Caco-2 (cell line): ENCODE measurements around the gene SLC33A1. TPM values are rescaled to one million over a fixed set of nuclear protein-coding genes. Genes with fewer than 3 reads are reported as not detected.

Source experiments
- BruUV-seq: library from RNA; stranded (reverse); fragments of 400-500 nt; replicated peaks from 2 replicates; lab custom pipeline; 2021; lab: Mats Ljungman, UMichigan
- CTCF ChIA-PET: fragments of 300-600 bp; sonication (Branson Sonifier 250); formaldehyde crosslinking; loops from one replicate; lab custom pipeline; 2022; ENCODE audit warnings: antibody characterized with exemption; lab: Charles Lee
- POLR2A ChIA-PET: fragments of 300-600 bp; sonication (Branson Sonifier 250); formaldehyde crosslinking; loops from one replicate; lab custom pipeline; 2022; ENCODE audit warnings: antibody characterized with exemption; lab: Charles Lee
- DNase-seq, 2 experiments: peaks; one replicate each; pipeline versions ENCODE4 v3.0.0 to v3.0.0-alpha.2; 2020 to 2022
- H3K27me3 ChIP-seq: replicated peaks from 2 replicates; pipeline ENCODE4 v1.6.0; 2011; ENCODE audit warnings: low read length; ENCODE audit not compliant: control insufficient read depth, insufficient read depth
- H3K36me3 ChIP-seq: 2 replicates; pipeline ENCODE4 v1.5.1; 2011; ENCODE audit warnings: low read length; ENCODE audit not compliant: control insufficient read depth, insufficient read depth
- H3K4me1 ChIP-seq: fragments of 250-450 bp; sonication (Bioruptor Pico); 2 replicates; pipeline ENCODE4 v1.5.1; 2020; ENCODE audit warnings: mild to moderate bottlenecking
- H3K4me3 ChIP-seq: 2 replicates; pipeline ENCODE4 v1.5.1; 2011; ENCODE audit warnings: low read depth, mild to moderate bottlenecking, control low read depth, low read length
- H3K9me3 ChIP-seq: fragments of 250-450 bp; sonication (Bioruptor Pico); 2 replicates; pipeline ENCODE4 v1.5.1; 2020; ENCODE audit warnings: mild to moderate bottlenecking, moderate library complexity
- H3K27ac Mint-ChIP-seq: one replicate; pipeline ENCODE4 v1.8.0; 2022; ENCODE audit warnings: mixed read lengths; ENCODE audit not compliant: unreplicated experiment
- H3K27me3 Mint-ChIP-seq: one replicate; pipeline ENCODE4 v1.8.0; 2022; ENCODE audit warnings: mixed read lengths; ENCODE audit not compliant: insufficient read depth, unreplicated experiment
- H3K36me3 Mint-ChIP-seq: one replicate; pipeline ENCODE4 v1.8.0; 2022; ENCODE audit warnings: mild to moderate bottlenecking, mixed read lengths; ENCODE audit not compliant: insufficient read depth, unreplicated experiment
- H3K4me1 Mint-ChIP-seq: one replicate; pipeline ENCODE4 v1.8.0; 2022; ENCODE audit warnings: low read depth, mixed read lengths; ENCODE audit not compliant: unreplicated experiment
- H3K4me3 Mint-ChIP-seq: one replicate; pipeline ENCODE4 v1.8.0; 2022; ENCODE audit warnings: mild to moderate bottlenecking, moderate library complexity, mixed read lengths; ENCODE audit not compliant: unreplicated experiment
- H3K9me3 Mint-ChIP-seq: one replicate; pipeline ENCODE4 v1.8.0; 2022; ENCODE audit warnings: mixed read lengths; ENCODE audit not compliant: unreplicated experiment
- CTCF ChIP-seq, 2 experiments: fragments of 200-600 bp in 1 of 2; IDR thresholded peaks; 1 replicate in 1 of 2; 2 replicates in 1 of 2; pipeline versions ENCODE4 v1.5.1 to v1.8.0; 2011 to 2022; ENCODE audit warnings: antibody characterized with exemption in 1 of 2, control low read depth in 1 of 2, inconsistent platforms in 1 of 2, low read depth in 1 of 2, low read length in 1 of 2, mild to moderate bottlenecking in 1 of 2, moderate library complexity in 1 of 2; ENCODE audit not compliant: insufficient read depth in 1 of 2, severe bottlenecking in 1 of 2, unreplicated experiment in 1 of 2
- intact Hi-C: fragments of 100-400 bp; cut with micrococcal nuclease; formaldehyde crosslinking; loops from one replicate; pipeline ENCODE4 v1.10.0; 2022; ENCODE audit not compliant: unreplicated experiment
- total RNA-seq: library from RNA; stranded (reverse); gene quantifications from 2 replicates; pipeline ENCODE4 v1.2.3, GENCODE V29; 2022

The SLC33A1 gene
- total RNA-seq, 1 experiment from 2014 or later = 19.6 TPM

- Mint-ChIP-seq H3K27me3 (no peaks in the 10 kb centered on the region), H3K4me3 (no peak overlapping the region), H3K36me3 (no peaks in the 10 kb centered on the region), H3K4me1 (peaks cover 10% of the 10 kb centered on the region), H3K27ac (no peak overlapping the region), H3K9me3 (peaks cover 7% of the 10 kb centered on the region)
- H3K9me3 ChIP-seq = no peaks in the 10 kb centered on the region
- ChIA-PET POLR2A (interaction anchor here (0.6 kb wide), 1 partner anchor 15 kb away, joined by 3 read pairs; no protein-coding TSS in a partner anchor), CTCF (no interaction called here)
- no peak for TF ChIP-seq CTCF (IDR thresholded peaks at IDR 0.05; ENCODE audit: insufficient read depth in 1 of 2, low read depth in 1 of 2, low read length in 1 of 2, severe bottlenecking in 1 of 2, unreplicated experiment in 1 of 2)
- H3K36me3 ChIP-seq = no peaks in the 10 kb centered on the region
- DNase-seq = no peak
- BruUV-seq = no TSS peak
- H3K27me3 ChIP-seq = no peaks in the 10 kb centered on the region
- H3K4me3 ChIP-seq = no peak overlapping the region
- intact Hi-C loops = no loop called here
- H3K4me1 ChIP-seq = no peaks in the 10 kb centered on the region
Measured at GRCh38 chr3:155791190-155791589, 63.0 kb downstream of the SLC33A1 start.

DNA sequence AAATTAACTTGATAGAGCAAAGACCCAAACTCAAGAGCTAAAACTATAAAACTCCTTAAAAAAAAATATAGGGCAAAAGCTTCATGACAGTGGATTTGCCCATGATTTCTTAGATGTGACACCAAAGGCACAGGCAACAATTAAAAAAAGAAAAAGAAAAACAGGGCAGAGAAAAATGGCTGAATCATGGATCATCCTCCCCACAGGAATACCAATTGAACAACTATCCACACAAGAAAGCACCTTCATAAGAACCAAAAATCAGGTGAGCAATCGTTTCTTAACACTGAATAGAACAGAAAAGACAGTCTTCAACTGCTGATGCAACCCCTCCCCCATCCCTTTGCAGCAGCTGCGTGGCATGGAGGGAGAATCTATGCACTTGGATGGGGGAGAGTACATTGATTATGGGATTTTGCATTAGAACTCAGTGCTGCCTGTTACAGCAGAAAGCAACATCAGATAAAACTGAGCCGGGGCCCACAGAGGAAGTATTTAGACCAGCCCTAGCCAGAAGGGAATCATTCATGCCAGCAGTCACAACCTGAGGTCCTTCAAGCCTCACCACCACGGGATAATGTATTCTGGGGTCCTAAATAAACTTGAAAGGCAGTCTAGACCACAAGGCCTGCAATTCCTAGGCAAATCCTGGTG lies 63.8 kb downstream of the SLC33A1 start:
- no peaks in the 10 kb centered on the region for H3K27me3 ChIP-seq
- H3K4me3 Mint-ChIP-seq = no peak overlapping the region
- TF ChIP-seq CTCF (IDR thresholded peaks at IDR 0.05; ENCODE audit: insufficient read depth in 1 of 2, low read depth in 1 of 2, low read length in 1 of 2, severe bottlenecking in 1 of 2, unreplicated experiment in 1 of 2) = no peak
- peaks cover 17% of the 10 kb centered on the region for H3K4me1 Mint-ChIP-seq
- POLR2A ChIA-PET = no interaction called here
- intact Hi-C loops = no loop called here
- H3K9me3 Mint-ChIP-seq = peaks cover 7% of the 10 kb centered on the region
- no peak overlapping the region for H3K4me3 ChIP-seq
- BruUV-seq = no TSS peak
- H3K4me1 ChIP-seq = no peaks in the 10 kb centered on the region
- H3K9me3 ChIP-seq = no peaks in the 10 kb centered on the region
- H3K36me3 Mint-ChIP-seq = peaks cover 6% of the 10 kb centered on the region
- CTCF ChIA-PET = no interaction called here
- H3K27ac Mint-ChIP-seq = no peak overlapping the region
- DNase-seq = no peak
- H3K27me3 Mint-ChIP-seq = no peaks in the 10 kb centered on the region
- H3K36me3 ChIP-seq = no peaks in the 10 kb centered on the region

- ChIA-PET CTCF (interaction anchor here (1.3 kb wide), 1 partner anchor 21 kb away, joined by 3 read pairs; no protein-coding TSS in a partner anchor), POLR2A (no interaction called here)
- DNase-seq = no peak
- no peak overlapping the region for H3K4me3 Mint-ChIP-seq
- no peaks in the 10 kb centered on the region for H3K9me3 Mint-ChIP-seq
- no peaks in the 10 kb centered on the region for H3K36me3 ChIP-seq
- intact Hi-C loops = no loop called here
- no peak overlapping the region for H3K4me3 ChIP-seq
- H3K4me1 Mint-ChIP-seq = peaks cover 7% of the 10 kb centered on the region
- no TSS peak for BruUV-seq
- H3K36me3 Mint-ChIP-seq = peaks cover 18% of the 10 kb centered on the region
- no peaks in the 10 kb centered on the region for H3K4me1 ChIP-seq
- no peak for TF ChIP-seq CTCF (IDR thresholded peaks at IDR 0.05; ENCODE audit: insufficient read depth in 1 of 2, low read depth in 1 of 2, low read length in 1 of 2, severe bottlenecking in 1 of 2, unreplicated experiment in 1 of 2)
- H3K27me3 Mint-ChIP-seq = no peaks in the 10 kb centered on the region
- H3K27me3 ChIP-seq = no peaks in the 10 kb centered on the region
- no peaks in the 10 kb centered on the region for H3K9me3 ChIP-seq
- H3K27ac Mint-ChIP-seq = no peak overlapping the region
Measured at GRCh38 chr3:155785662-155786295, 68.4 kb downstream of the SLC33A1 start.
